HFFc6 (cell line): Measurements from ENCODE around the gene STRA6. TPM values are rescaled to one million over a fixed set of nuclear protein-coding genes. Genes with fewer than 3 reads are reported as not detected.
"Not testable (repeated sequence)": the region's sequence is repeated elsewhere in the genome, so short reads cannot be mapped to it uniquely, and the experiment has no call there.

Experiments
- DNase-seq: peaks from one replicate; pipeline ENCODE4 v3.0.0-alpha.2; 2018
- H3K27ac Mint-ChIP-seq: 2 replicates; pipeline ENCODE4 v1.8.0; 2020; ENCODE audit warnings: mild to moderate bottlenecking, mixed read lengths
- H3K27me3 Mint-ChIP-seq: 2 replicates; pipeline ENCODE4 v1.8.0; 2021; ENCODE audit warnings: mild to moderate bottlenecking, moderate library complexity, mixed read lengths; ENCODE audit not compliant: insufficient read depth
- H3K36me3 Mint-ChIP-seq: 2 replicates; pipeline ENCODE4 v1.8.0; 2021; ENCODE audit warnings: low read depth, mixed read lengths
- H3K4me1 Mint-ChIP-seq: 2 replicates; pipeline ENCODE4 v1.8.0; 2020; ENCODE audit warnings: low read depth, mixed read lengths
- H3K4me3 Mint-ChIP-seq: 2 replicates; pipeline ENCODE4 v1.8.0; 2020; ENCODE audit warnings: mild to moderate bottlenecking, moderate library complexity, mixed read lengths
- H3K9me3 Mint-ChIP-seq: 2 replicates; pipeline ENCODE4 v1.8.0; 2020; ENCODE audit warnings: mild to moderate bottlenecking, mixed read lengths
- total RNA-seq, 6 experiments: library from RNA; stranded (reverse); fragmentation: NEBNext Ultra II Directional; extraction: Animal tissue kit (Norgen Biotek cat#: 25700); gene quantifications; 2 replicates in 1 of 6; 3 replicates in 5 of 6; pipeline ENCODE4 v1.2.3, GENCODE V29; 2021
- TF ChIP-seq, protein P1 (sequence below): fragments of 200-600 bp; sonication (generic); IDR thresholded peaks from 2 replicates; pipeline ENCODE4 v1.5.0; 2021; ENCODE audit warnings: antibody characterized with exemption, mild to moderate bottlenecking

STRA6 gene
- total RNA-seq, 6 experiments from 2014 or later, result 2.2 to 3.2 (median 2.6) TPM

GRCh38 chr15:74170875-74171578 is 31.6 kb downstream of the STRA6 start:
- peaks cover 17% of the 10 kb centered on the region for H3K4me1 Mint-ChIP-seq
- peaks cover 8% of the 10 kb centered on the region for H3K27me3 Mint-ChIP-seq

DNA sequence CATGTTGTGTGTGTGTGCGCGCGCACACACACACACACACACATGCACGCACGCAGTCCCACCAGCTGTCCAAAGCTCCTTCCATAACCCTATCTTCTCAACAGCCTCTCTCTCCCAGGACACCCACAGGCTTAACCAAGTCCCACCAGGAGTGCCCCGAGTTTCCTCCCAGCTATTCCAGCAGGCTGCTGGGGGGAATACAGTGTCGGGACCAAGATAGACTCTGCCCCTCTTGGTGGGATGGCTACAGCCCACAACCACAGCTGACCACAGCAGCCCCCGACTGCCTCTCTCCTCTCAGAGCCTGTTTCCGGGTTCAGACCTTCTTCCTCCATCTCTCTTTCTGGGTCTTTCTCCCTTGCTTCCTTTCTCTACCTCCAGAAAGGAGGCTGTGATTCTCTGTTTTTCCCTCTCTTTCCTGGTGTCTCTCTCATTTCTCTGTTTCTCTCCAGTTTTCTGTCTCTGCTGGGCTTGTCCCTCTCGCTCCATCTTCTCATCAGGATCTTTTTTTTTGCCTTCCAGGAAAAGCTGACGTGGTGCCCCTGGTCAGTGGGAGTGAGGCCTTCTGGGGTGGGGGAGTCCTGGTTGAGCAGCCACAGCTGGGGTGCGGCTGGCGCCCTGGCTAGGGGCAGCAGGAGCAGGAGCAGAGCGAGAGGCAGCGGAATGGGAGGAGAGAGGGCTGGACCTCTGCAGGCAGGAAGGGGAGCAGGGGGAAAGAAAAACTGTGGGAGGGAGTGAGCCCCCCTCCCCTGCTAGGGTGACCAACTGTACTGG is 32.3 kb downstream of the STRA6 start:
- Mint-ChIP-seq H3K4me3 (no peak overlapping the region), H3K36me3 (no peaks in the 10 kb centered on the region), H3K27ac (no peak overlapping the region), H3K27me3 (peaks cover 11% of the 10 kb centered on the region), H3K4me1 (peaks cover 16% of the 10 kb centered on the region), H3K9me3 (no peaks in the 10 kb centered on the region)
- DNase-seq, result no peak
- TF ChIP-seq, protein P1, sequence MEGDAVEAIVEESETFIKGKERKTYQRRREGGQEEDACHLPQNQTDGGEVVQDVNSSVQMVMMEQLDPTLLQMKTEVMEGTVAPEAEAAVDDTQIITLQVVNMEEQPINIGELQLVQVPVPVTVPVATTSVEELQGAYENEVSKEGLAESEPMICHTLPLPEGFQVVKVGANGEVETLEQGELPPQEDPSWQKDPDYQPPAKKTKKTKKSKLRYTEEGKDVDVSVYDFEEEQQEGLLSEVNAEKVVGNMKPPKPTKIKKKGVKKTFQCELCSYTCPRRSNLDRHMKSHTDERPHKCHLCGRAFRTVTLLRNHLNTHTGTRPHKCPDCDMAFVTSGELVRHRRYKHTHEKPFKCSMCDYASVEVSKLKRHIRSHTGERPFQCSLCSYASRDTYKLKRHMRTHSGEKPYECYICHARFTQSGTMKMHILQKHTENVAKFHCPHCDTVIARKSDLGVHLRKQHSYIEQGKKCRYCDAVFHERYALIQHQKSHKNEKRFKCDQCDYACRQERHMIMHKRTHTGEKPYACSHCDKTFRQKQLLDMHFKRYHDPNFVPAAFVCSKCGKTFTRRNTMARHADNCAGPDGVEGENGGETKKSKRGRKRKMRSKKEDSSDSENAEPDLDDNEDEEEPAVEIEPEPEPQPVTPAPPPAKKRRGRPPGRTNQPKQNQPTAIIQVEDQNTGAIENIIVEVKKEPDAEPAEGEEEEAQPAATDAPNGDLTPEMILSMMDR, result no peak

More at GRCh38 chr15:74170875-74171578, 31.6 kb downstream of the STRA6 start:
- DNase-seq, result no peak
- H3K9me3 Mint-ChIP-seq, result no peaks in the 10 kb centered on the region
- H3K4me3 Mint-ChIP-seq, result no peak overlapping the region
- TF ChIP-seq, protein P1, result no peak
- no peaks in the 10 kb centered on the region for H3K36me3 Mint-ChIP-seq
- no peak overlapping the region for H3K27ac Mint-ChIP-seq

- TF ChIP-seq, protein P1, result no peak
- H3K36me3 Mint-ChIP-seq, result no peaks in the 10 kb centered on the region
- H3K27me3 Mint-ChIP-seq, result peaks cover 20% of the 10 kb centered on the region
- no peak overlapping the region for H3K27ac Mint-ChIP-seq
- H3K4me3 Mint-ChIP-seq, result no peak overlapping the region
- no peaks in the 10 kb centered on the region for H3K9me3 Mint-ChIP-seq
- peaks cover 14% of the 10 kb centered on the region for H3K4me1 Mint-ChIP-seq
- no peak for DNase-seq
Observed at GRCh38 chr15:74168711-74169126, 33.9 kb downstream of the STRA6 start.

DNA sequence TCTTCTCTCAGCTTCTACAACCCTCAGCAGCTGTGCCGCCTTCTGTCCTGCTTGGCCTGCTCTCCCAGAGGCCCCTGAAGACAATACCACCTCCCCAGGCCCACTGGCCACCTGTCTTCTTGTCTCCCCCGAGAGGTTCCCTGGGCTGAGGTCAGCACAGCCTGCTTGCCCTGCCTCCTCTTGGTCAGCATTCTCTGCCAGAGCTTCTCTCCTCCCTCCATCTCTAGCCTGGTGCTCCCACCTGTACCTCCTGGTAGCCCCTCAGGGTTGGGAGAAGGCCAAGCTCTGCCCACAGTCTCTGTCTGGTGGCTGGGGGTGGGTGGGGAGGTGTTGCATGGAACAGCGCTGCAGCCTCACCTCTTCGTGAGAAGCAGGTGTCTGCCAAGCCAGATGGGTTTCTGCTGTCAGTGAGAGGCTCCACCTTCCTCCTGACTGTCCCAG is 34.7 kb downstream of the STRA6 start:
- DNase-seq, result no peak
- Mint-ChIP-seq H3K27ac (no peak overlapping the region), H3K4me1 (peaks cover 6% of the 10 kb centered on the region), H3K27me3 (peaks cover 25% of the 10 kb centered on the region), H3K9me3 (no peaks in the 10 kb centered on the region), H3K36me3 (no peaks in the 10 kb centered on the region), H3K4me3 (no peak overlapping the region)
- TF ChIP-seq, protein P1, result no peak

- Mint-ChIP-seq H3K27me3 (peaks cover 26% of the 10 kb centered on the region), H3K36me3 (no peaks in the 10 kb centered on the region), H3K4me1 (no peaks in the 10 kb centered on the region), H3K4me3 (no peak overlapping the region), H3K27ac (no peak overlapping the region), H3K9me3 (no peaks in the 10 kb centered on the region)
- DNase-seq, result no peak
- TF ChIP-seq, protein P1, result no peak
Observed at GRCh38 chr15:74165461-74165860, 37.1 kb downstream of the STRA6 start.

- H3K27me3 Mint-ChIP-seq, result peaks cover 24% of the 10 kb centered on the region
- not testable (repeated sequence) for H3K4me3 Mint-ChIP-seq, DNase-seq, H3K9me3 Mint-ChIP-seq, H3K36me3 Mint-ChIP-seq, H3K27ac Mint-ChIP-seq, H3K4me1 Mint-ChIP-seq
Observed at GRCh38 chr15:74162195-74162536, 40.4 kb downstream of the STRA6 start.

DNA sequence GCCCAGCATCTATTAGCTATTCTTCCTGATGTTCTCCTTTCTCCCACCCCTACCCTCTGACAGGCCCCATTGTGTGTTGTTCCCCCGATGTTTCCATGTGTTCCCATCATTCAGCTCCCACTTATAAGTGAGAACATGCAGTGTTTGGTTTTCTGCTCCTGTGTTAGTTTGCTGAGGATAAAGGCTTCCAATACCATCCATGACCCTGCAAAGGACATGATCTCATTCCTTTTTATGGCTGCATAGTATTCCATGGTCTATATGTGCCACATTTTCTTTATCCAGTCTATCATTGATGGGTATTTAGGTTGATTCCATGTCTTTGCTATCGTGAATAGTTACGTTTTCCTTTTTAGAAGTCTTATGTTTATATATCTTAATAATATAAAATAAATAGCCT is 42.2 kb downstream of the STRA6 start:
- H3K4me1 Mint-ChIP-seq, result peaks cover 16% of the 10 kb centered on the region; the same call in 1 of the 2 replicates
- peaks cover 20% of the 10 kb centered on the region for H3K27me3 Mint-ChIP-seq
- not testable (repeated sequence) for H3K36me3 Mint-ChIP-seq

More for the DNA sequence above, 42.2 kb downstream of the STRA6 start:
- not testable (repeated sequence) for H3K27ac Mint-ChIP-seq, H3K4me3 Mint-ChIP-seq, H3K9me3 Mint-ChIP-seq, DNase-seq
